Right ventricle myocardium inferior (tissue), 1 donor: Measurements from ENCODE around the gene PACS1. TPM values are rescaled to one million over a fixed set of nuclear protein-coding genes. Genes with fewer than 3 reads are reported as not detected.
"Not testable (repeated sequence)": the region's sequence is repeated elsewhere in the genome, so short reads cannot be mapped to it uniquely, and the experiment has no call there.

ENCODE experiments used
- ATAC-seq: fragments of 200-7000 bp; cut with Tn5 transposase; one replicate; pipeline ENCODE4 v1.9.1; 2020; ENCODE audit warnings: mild to moderate bottlenecking, moderate library complexity
- DNase-seq: peaks from one replicate; pipeline ENCODE4 v3.0.0; 2021; ENCODE audit errors: missing footprints
- intact Hi-C: fragments of 100-400 bp; cut with DNase I; formaldehyde crosslinking; loops from one replicate; pipeline ENCODE4 v1.11.0; 2022
- long read RNA-seq: library from polyadenylated mRNA; unstranded; transcript quantifications from one replicate; pipeline ENCODE4 v2.0.0, GENCODE V29; 2021
- total RNA-seq: library from RNA; stranded (reverse); fragmentation: NEBNext Ultra II Directional; extraction: Animal tissue kit (Norgen Biotek cat#: 25700); gene quantifications from one replicate; pipeline ENCODE4 v1.2.1, GENCODE V29; 2021
- donor health status: DM: no; HTN: yes; CAD: no; lungs with severe emphysema.

Gene PACS1
- 50.7 TPM for total RNA-seq
- long read RNA-seq, full-length matches to known transcripts = 34 of 42 reads
- long read RNA-seq, partial matches to known transcripts = 2 of 42 reads
- long read RNA-seq, other reads (novel, unspliced or antisense) = 6 of 42 reads

DNA sequence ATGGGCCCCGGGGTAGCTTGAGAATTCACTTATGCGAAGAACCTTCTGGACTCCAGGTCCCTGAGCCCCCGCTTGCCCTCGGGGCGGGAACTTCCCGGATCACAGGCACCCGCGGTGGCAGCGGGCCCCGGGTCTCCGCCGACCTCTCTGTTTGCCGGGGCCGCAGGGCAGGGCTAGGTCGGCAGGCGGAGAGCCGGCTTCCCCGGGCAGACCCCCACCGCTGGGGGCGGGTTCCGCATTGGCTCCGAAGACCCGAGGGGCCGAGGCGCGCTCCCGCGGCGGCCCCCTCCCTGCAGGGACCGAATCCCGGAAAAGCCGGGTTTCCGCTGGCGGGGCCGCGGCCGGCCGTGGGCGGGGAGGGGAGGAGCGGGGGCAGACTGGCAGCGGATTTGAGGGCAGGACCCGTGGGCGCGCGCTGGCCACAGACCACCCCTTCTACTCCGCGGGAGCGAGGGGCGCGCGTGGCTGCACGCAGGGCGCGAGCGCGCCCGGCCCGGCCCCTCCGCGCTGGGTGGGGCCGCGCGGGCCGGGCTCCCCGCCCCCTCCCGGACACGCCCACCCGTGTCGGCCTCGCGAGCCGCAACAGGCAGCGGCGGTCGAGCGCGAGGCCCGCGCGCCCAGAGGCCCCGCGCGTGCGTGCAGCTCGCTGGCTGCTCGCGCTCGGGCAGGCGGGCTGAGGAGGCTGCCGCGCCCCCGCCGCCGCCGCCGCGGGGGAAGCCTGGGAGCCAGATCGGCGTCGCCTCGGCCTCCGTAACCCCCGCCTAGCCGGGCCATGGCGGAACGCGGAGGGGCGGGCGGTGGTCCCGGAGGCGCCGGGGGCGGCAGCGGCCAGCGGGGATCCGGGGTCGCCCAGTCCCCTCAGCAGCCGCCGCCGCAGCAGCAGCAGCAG lies at the start of gene PACS1:
Gene PACS1 (plus strand): TSS at position 558 of the 889 bp plus-strand sequence. CDS start 215 bp downstream, at position 773.
- ATAC-seq = peak; percentile 89
- intact Hi-C loops = loop anchor here (5.0 kb wide), 1 partner anchor 57 kb away; no protein-coding TSS in a partner anchor

DNA sequence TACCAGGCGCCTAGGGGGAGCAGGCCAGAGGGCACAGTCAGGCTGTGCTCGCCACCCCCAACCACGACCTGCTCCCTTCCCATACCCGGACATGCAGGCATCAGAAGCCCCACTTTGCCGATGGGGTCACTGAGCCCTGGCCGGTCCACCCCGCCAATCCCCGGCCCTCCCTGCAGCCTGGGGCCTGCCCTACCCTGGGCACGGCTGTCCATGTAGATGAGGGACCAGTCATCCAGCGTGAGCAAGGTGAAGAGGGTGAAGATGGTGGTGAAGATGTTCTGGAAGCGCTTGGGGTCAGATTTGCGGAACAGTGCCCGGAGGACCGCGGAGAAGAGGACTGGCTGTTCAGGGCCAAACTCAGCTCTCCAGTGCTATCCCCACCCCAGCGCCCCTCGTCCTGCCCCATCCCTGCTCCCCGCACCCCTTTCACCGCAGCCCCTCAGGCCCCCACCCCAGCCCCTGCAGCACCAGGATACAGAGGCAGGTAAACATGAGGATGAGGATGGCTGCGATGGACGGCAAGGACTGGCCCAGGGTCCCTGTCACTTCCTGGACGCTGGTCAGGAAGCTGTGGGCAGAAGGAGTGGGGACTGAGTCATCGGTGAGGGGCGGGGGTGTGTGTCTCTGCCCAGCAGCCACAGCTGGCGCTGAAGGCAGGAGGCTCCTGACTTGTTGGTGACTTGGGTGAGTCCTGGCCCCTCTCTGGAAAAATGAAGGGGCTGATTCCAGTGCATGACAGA lies 49.3 kb upstream of the PACS1 start:
- DNase-seq = no peak

More for the DNA sequence above, at the start of gene PACS1:
- peak; percentile 92 for DNase-seq

DNA sequence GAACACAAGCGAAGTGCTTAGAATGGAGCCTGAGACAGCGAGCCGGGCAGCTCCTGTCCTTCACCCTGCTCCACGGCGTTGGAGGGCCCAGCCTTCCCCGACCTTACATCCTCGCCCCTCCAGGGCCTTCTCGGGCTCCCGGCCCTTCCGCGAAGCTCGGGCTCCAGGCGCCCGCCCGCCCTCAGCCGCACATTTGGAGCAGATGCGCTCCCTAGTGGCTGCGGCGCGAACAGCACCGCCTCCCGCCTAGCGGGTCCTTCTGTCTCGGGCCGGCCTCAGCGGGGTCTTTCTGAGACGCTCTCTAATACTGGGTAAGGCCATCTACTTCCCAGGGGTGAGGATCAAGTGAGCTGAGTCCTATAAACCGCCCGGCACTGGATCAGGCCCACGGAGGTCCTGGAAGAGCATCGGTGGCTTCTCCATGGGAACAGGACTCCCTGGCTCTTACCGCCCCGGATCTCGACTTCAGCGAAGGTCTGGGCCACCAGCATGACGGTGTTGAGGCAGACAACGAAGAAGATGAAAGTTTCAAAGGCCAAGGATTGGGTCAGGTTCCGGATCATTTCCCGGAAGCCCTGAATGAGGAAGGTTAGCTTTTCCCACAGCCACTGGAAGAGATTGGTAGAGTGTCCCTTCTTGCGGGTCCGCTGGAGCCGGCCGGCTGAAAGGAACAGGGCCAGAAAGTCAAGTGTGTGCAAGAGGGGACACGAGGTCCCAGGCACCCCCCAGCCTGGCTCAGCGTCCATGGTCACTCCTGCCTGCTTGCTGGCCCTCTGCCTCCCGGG lies 47.5 kb upstream of the PACS1 start:
- intact Hi-C loops = no loop called here

More for the DNA sequence above, 49.3 kb upstream of the PACS1 start:
- intact Hi-C loops = no loop called here
- ATAC-seq = no peak

DNA sequence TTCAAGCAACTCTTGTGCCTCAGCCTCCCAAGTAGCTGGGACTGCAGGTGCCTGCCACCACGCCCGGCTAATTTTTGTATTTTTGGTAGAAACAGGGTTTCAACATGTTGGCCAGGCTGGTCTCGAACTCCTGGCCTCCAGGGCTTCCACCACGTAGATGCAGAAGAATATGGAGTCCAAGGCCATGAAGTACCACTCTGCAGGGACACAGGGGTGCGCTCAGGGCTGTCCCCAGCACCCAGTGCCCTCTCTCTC lies 47.0 kb upstream of the PACS1 start:
- ATAC-seq, intact Hi-C loops, DNase-seq: not testable (repeated sequence)

More for the DNA sequence above, 47.5 kb upstream of the PACS1 start:
- ATAC-seq (peak; percentile 72), DNase-seq (peak; percentile 82)

DNA sequence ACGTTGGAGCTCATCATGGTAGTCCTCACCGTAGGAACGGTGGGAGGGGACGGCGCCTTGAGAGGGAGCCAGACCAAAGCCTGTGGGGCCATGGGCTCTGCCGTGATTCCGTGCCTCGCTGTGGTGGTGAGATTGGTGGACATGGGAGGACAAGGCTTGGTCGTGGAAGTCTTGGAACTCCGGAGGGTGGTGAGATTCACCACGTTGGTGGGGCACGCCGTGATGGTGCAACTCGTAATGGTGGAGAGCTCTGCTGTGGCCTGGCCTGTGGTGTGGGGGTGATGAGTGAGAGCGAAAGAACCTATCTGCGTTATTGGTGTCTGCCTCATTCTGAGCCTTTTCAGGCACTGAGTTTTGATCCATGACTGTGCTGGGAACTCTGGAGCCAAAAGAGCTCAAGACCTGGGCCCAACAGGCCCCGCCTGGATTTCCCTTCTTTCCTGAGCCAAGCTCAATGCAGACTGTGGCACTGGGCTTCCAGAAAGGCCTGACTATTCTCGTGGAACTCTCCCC lies 44.0 kb upstream of the PACS1 start, which contains the start of gene CATSPER1:
Gene CATSPER1 (minus strand): TSS at position 463 of the 513 bp plus-strand sequence. CDS start 100 bp downstream, at position 363.
- intact Hi-C loops = no loop called here
- DNase-seq (no peak), ATAC-seq (no peak)

DNA sequence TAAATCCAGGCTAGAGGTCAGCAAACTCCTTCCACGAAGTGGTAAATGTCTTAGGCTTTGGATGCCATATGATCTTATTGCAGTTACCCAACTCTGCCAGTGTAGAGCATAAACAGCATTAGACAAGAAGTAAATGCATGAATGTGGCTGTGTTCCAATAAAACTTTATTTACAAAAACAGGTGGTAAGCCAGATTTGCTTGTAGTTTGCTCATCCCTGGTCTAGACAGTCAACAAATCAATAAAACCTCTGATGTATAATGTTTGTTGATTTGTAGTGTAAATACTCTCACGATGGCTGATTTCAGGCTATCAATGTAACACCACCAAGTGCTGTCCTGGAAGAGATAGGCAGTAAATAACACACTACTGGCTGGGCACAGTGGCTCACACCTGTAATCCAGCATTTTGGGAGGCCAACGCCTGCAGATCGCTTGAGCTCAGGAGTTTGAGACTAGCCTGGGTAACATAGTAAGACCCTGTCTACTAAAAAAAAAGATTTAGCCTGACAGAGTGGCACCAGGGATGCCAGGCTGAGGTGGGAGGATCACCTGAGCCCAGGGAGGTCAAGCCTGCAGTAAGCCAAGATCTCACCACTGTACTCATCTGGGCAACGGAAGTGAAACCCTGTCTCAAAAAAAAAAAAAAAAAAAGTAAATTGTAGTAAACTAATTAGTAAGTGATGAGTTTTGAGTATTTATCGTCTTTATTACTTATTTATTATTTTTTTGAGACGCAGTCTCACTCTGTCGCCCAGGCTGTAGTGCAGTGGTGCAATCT lies 36.9 kb upstream of the PACS1 start:
- DNase-seq (no peak), ATAC-seq (no peak)
- intact Hi-C loops = no loop called here

DNA sequence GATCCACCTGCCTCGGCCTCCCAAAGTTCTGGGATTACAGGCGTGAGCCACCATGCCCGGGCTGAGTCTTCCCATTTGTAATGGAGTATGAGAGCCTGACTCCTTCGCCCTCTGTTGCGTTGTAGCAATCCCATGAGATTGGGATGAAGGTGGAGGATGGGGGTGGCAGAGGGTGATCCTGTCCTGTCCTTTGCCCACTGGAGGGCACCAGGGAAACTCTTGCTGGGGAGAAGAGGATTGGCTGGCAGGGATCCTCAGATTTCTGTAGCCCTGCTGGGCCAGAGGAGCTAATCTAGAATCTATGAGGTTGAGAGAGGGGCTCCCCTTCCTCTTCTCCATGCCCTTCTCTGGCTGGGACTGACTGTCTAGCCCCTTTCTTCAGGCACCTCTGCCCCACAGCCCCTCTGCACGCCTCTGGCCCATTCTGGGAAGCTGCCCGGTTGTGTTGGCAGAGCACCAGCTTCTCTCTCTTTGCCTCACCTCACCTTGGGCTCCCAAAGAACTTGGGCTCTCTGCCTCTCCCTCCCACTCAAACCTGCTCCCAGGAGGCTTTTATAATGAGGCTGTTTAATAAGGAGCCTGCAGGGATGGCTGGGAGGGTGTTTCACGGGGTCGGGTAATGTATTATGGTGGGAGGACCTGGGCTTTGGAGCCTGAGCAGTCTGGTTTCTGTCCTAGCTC lies 34.3 kb upstream of the PACS1 start:
- intact Hi-C loops = no loop called here
- ATAC-seq = peak; percentile 39
- no peak for DNase-seq

DNA sequence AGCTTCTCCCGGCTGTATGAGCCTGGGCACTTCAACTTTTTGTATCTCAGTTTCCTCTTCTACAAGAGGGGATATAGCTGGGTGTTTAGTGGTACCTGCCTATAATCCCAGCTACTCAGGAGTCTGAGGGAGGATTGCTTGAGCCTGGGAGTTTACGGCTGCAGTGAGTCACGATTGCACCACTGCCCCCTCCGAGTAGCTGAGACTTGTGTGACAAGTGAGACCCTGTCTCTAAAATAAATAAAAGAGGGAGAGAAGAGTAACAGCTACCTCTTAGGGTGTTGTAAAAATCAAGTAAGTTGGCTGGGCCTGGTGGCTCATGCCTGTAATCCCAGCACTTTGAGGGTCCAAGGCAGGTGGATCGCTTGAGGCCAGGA lies 33.8 kb upstream of the PACS1 start:
- ATAC-seq = no peak
- no peak for DNase-seq
- intact Hi-C loops = no loop called here

DNA sequence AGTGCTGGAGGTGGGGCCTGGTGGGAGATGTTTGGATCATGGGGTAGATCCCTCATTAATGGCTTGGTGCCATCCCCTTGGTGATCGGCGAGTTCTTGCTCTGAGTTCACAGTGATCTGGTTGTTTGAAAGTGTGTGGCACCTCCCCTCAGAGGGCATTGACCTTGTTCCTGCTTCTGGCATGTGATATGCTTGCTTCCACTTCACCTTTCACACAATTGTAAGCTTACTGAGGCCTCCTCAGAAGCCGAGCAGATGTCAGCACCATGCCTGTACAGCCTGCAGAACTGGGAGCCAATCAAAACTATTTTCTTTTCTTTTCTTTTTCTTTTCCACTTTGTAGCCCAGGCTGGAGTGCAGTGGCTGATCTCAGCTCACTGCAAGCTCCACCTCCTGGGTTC lies 32.7 kb upstream of the PACS1 start:
- no peak for ATAC-seq
- no peak for DNase-seq
- intact Hi-C loops = no loop called here

DNA sequence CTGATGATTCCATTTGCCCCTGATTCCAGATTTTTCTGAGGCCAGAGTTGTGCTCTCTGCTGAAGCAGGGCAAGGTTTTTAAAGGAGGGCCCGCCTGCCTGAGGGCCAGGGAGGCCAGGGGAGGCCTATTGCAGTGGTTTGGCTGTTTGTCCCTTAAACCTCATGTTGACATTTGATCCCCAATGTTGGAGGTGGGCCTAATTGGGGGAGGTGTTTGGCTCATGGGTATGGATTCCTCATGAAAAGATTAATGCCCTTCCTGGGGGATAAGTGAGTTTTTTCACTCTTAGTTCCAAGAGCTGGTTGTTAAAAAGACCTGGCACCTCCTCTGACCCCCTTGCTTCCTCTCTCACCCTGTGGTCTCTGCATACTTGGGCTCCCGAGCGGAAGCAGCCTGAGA lies 30.3 kb upstream of the PACS1 start:
- ATAC-seq (no peak), DNase-seq (no peak)
- intact Hi-C loops = no loop called here

DNA sequence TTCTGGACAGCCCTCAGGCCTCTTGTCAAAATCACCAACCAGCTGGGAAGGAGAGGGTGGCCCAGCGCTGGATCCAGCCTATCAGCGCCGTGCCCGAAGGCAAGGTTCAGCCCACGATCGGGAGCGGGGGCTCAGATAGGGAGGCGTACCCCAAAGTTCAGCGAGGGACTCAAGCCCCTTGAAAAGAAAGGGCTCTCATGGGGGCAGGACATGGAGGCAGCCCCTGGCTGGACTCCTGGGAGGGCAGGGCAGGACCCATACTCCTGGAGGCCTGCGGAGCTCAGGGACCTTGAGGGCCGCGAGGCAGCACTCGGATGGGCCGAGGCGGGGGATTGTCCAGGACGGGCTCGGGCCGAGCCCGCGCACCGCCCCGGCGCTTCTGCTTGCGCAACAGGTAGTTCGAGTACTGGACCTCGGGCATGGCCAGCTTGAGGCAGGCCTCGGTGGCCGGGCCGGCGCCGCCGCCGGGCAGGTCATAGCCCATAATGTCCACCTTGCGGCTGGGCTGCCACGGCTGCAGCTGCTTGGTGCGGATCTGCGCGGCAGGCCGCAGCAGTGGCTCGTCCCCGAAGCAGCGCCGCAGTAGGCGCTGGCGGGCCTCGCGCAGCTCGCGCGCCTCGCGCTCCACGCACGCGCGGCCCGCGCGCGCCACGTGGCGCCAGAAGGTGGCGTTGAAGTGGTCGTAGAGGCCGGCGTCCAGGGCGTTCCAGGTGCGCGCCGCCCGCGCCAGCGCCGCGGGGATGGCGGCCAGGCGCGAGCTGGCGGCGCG lies 27.7 kb upstream of the PACS1 start:
- DNase-seq (no peak), ATAC-seq (no peak)
- intact Hi-C loops = no loop called here

DNA sequence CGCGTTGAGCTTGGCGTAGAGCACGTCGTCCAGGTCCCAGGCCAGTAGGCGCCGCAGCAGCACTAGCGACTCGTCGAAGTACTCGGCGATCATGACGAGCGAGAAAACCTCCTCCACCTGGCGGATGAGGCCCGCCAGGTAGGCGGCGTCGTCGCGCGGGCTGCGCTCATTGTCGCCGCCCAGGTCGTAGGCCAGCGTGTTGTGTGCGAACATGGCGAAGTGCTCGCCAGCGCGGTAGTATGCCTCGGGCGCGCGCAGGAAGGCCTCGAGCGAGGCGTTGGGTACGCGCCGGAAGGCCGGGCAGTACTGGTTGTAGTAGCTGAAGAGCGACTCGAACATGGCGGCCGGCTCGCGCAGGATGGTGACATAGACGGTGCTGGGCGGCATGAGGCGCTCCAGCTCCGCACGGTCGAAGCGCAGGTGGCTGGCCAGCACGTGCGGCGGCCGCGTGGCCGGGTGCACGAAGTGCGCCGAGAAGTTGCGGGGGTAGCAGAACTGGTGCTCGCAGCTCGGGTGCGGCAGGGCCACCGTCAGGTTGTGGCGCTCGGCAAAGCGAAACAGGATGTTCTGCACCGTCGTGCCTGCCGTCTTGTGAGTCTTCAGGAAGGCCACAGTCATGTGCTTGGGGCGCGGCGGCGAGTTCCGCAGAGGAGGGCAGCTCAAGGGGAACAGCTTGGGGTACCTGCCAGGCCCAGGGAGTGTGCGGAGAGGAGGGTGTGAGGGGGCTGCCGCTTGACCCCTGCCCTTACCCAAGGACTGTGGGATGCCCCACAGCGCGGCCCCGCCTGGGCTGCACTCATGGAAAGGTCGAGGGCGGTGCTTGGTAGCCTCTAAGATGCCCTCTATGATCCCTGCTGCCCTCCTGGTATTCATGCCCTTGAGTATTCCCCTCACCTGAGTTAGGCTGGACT lies 26.8 kb upstream of the PACS1 start:
- intact Hi-C loops = no loop called here
- ATAC-seq (no peak), DNase-seq (no peak)

DNA sequence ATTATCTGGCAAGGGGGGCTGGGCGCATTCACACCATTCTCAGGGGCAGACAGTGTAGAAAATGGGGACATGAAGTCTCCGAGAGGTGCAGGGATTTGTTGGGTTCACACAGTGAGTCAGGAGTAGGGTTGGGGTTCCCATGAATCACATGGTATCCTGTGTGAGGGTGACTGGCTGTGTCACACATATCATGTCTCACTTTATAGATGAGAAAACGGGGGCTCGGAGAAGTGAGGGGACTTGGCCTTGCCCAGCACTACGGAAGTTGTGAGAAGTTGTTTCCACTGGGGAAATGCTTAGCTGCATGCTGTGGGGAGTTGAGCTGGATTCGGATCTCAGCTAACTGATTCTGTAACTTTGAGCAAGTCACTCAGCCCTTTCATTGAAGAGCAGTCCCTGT lies 25.3 kb upstream of the PACS1 start:
- no peak for DNase-seq
- intact Hi-C loops = no loop called here
- ATAC-seq = no peak

DNA sequence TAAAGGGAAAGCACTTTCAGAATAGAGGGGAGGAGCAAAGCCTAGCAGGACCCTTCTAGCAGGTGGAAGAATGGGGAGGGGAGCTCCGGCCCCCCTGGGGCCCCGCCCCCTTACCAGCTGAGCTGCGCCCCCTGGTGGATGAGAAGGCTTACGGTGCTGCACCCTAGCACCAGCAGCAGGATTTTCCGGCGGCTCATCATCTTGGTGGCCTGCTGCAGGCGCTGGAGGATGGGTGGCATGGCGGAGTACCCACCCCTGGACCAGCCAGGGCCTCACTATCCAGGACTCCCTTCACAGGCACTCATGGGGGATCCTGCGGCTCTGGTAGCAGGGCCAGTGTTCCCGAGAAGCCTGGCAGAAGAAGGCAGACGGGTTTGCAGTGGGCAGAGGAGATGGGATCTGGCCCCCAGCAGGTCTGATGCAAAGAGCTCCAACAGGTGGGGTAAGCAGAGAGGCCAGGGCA lies 24.9 kb upstream of the PACS1 start:
- DNase-seq = peak; percentile 87
- intact Hi-C loops = no loop called here

DNA sequence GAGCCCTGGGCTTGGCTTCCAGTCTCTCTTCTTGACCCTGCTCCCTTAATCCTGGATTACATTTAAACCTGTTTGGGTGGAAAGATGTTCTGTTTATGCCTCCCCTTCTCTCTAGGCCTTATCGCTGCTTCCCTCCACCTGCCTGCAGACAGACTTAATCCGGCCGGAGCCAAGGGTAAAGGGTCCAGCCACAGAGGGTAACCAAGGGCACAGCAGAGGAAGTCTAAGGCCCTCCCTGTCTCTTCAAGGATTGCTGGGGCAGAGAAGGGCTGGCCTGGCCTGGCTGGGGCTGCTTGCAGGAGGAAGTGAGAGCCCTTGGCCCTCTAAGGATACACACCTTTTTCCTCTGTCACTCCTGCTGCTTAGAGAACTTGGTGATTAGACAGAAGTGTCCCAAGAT lies 23.2 kb upstream of the PACS1 start:
- no peak for DNase-seq
- ATAC-seq = no peak
- intact Hi-C loops = no loop called here

More for the DNA sequence above, 24.9 kb upstream of the PACS1 start:
- peak; percentile 72 for ATAC-seq
